AG04450 (cell line): ENCODE results near the gene MTHFD1L. TPM values are rescaled to one million over a fixed set of nuclear protein-coding genes. Genes with fewer than 3 reads are reported as not detected.
"Not testable (repeated sequence)": the region's sequence is repeated elsewhere in the genome, so short reads cannot be mapped to it uniquely, and the experiment has no call there.

Experiments used
- CTCF ChIA-PET: fragments of 300-600, 350-600 bp; formaldehyde crosslinking; extraction: SDS; loops from one replicate; lab custom pipeline; 2022; ENCODE audit warnings: antibody characterized with exemption, inconsistent platforms; lab: Charles Lee
- POLR2A ChIA-PET: fragments of 350-600 bp; formaldehyde crosslinking; extraction: SDS; loops from one replicate; lab custom pipeline; 2021; ENCODE audit warnings: antibody characterized with exemption, inconsistent platforms; lab: Yijun Ruan, JAX
- DNase-seq: peaks from one replicate; pipeline ENCODE4 v3.0.0-alpha.2; 2011; ENCODE audit warnings: low read depth, low spot score
- H3K27ac ChIP-seq: one replicate; pipeline ENCODE4 v1.5.1; 2012; ENCODE audit warnings: low read depth, low read length, control low read depth
- H3K27me3 ChIP-seq: one replicate; pipeline ENCODE4 v1.6.0; 2012; ENCODE audit warnings: low read length; ENCODE audit not compliant: control insufficient read depth, insufficient read depth
- H3K4me3 ChIP-seq: 2 replicates; pipeline ENCODE4 v1.5.1; 2011; ENCODE audit warnings: mild to moderate bottlenecking, low read depth, low read length, control low read depth
- H3K9me3 ChIP-seq: 2 replicates; pipeline ENCODE4 v1.5.1; 2012; ENCODE audit warnings: low read length; ENCODE audit not compliant: control insufficient read depth, insufficient read depth
- CTCF ChIP-seq: IDR thresholded peaks from 2 replicates; pipeline ENCODE4 v1.5.1; 2011; ENCODE audit warnings: low read depth, low read length, control low read depth, inconsistent platforms
- polyA plus RNA-seq: library from polyadenylated mRNA; depleted of rRNA; stranded (reverse); fragments of >200 nt; gene quantifications from 2 replicates; pipeline ENCODE4 v1.2.3, GENCODE V29; 2011

MTHFD1L gene
- polyA plus RNA-seq, 1 experiment = 69.1 TPM

- CTCF ChIA-PET = interaction anchor here (1.0 to 1.8 kb wide), 2 partner anchors 18 to 292 kb away, joined by 5 to 7 read pairs; no protein-coding TSS in a partner anchor
- POLR2A ChIA-PET = no interaction called here
- no peaks in the 10 kb centered on the region for H3K27me3 ChIP-seq
- no peak overlapping the region for H3K4me3 ChIP-seq
- no peak overlapping the region for H3K27ac ChIP-seq
- DNase-seq = no peak
- H3K9me3 ChIP-seq = peaks cover 6% of the 10 kb centered on the region
- TF ChIP-seq CTCF = no peak
Observed at GRCh38 chr6:151032034-151032433, 166.5 kb downstream of the MTHFD1L start.

- H3K4me3 ChIP-seq = no peak overlapping the region
- POLR2A ChIA-PET = no interaction called here
- CTCF ChIA-PET = interaction anchor here (1.4 kb wide), 1 partner anchor 21 kb away, joined by 3 read pairs; no protein-coding TSS in a partner anchor
- no peak for TF ChIP-seq CTCF
- no peak overlapping the region for H3K27ac ChIP-seq
- no peaks in the 10 kb centered on the region for H3K9me3 ChIP-seq
- no peaks in the 10 kb centered on the region for H3K27me3 ChIP-seq
- DNase-seq = no peak
Observed at GRCh38 chr6:151034825-151035781, 169.6 kb downstream of the MTHFD1L start.

- peak overlapping the region; percentile 83 for H3K27ac ChIP-seq
- DNase-seq = peak; percentile 83
- H3K9me3 ChIP-seq, CTCF ChIA-PET, H3K27me3 ChIP-seq, POLR2A ChIA-PET, H3K4me3 ChIP-seq: not testable (repeated sequence)
Observed at GRCh38 chr6:151036211-151036721, 170.8 kb downstream of the MTHFD1L start.

- POLR2A ChIA-PET = no interaction called here
- no peak for DNase-seq
Observed at GRCh38 chr6:151036869-151037680, 171.6 kb downstream of the MTHFD1L start.

More at GRCh38 chr6:151036869-151037680, 171.6 kb downstream of the MTHFD1L start:
- Histone ChIP-seq H3K4me3 (no peak overlapping the region), H3K9me3 (no peaks in the 10 kb centered on the region), H3K27me3 (no peaks in the 10 kb centered on the region), H3K27ac (peak overlapping the region; percentile 80)
- no peak for TF ChIP-seq CTCF
- CTCF ChIA-PET = interaction anchor here (1.7 kb wide), 1 partner anchor 288 kb away, joined by 6 read pairs; no protein-coding TSS in a partner anchor
